GM12878 (cell line): ENCODE measurements around the gene COL4A4. TPM values are rescaled to one million over a fixed set of nuclear protein-coding genes. Genes with fewer than 3 reads are reported as not detected.

Experiments
- ATAC-seq: fragments of 200-7000 bp; cut with Tn5 transposase; 3 replicates; pipeline ENCODE4 v1.9.1; 2020; ENCODE audit warnings: mild to moderate bottlenecking, moderate library complexity
- BruUV-seq: library from RNA; stranded (reverse); fragments of 400-500 nt; replicated peaks from 2 replicates; lab custom pipeline; 2021; lab: Mats Ljungman, UMichigan
- CTCF ChIA-PET: fragments of 300-600 bp; sonication (Branson Sonifier 250); formaldehyde crosslinking; extraction: SDS; loops from one replicate; lab custom pipeline; 2021; ENCODE audit warnings: inconsistent platforms; lab: Yijun Ruan, JAX
- POLR2A ChIA-PET: fragments of 350-600 bp; formaldehyde crosslinking; extraction: SDS; loops from one replicate; lab custom pipeline; 2021; ENCODE audit warnings: inconsistent platforms; lab: Charles Lee
- RAD21 ChIA-PET: fragments of 300-600 bp; sonication (Branson Sonifier 250); formaldehyde crosslinking; loops from one replicate; lab custom pipeline; 2023; ENCODE audit warnings: antibody characterized with exemption; ENCODE audit not compliant: unreplicated experiment; lab: Charles Lee
- SMC1A ChIA-PET: fragments of 300-600 bp; sonication (Branson Sonifier 250); formaldehyde crosslinking; loops from one replicate; lab custom pipeline; 2023; ENCODE audit not compliant: unreplicated experiment, uncharacterized antibody; lab: Charles Lee
- DNase-seq: peaks from one replicate; pipeline ENCODE4 v3.0.0-alpha.2; 2011; ENCODE audit warnings: low read depth, low spot score
- FAIRE-seq: peaks from 3 replicates; lab custom pipeline; 2011; peaks lifted over from hg19 to GRCh38; lab: Jason Lieb, UNC
- H2AFZ ChIP-seq: 2 replicates; pipeline ENCODE4 v1.6.0; 2011; ENCODE audit warnings: low read depth, low read length, control low read depth; ENCODE audit not compliant: control insufficient read depth
- H3K27ac ChIP-seq: 2 replicates; pipeline ENCODE4 v1.5.1; 2011; ENCODE audit warnings: control low read depth; ENCODE audit not compliant: control insufficient read depth, insufficient read depth
- H3K27me3 ChIP-seq, 2 experiments: replicated peaks in 1 of 2; 2 replicates each; pipeline versions ENCODE4 v1.6.0 to v1.6.1; 2011; ENCODE audit warnings: low read length in 1 of 2; ENCODE audit not compliant: control insufficient read depth in 2 of 2, insufficient read depth in 2 of 2
- H3K36me3 ChIP-seq, 2 experiments: 2 replicates each; pipeline ENCODE4 v1.5.1; 2011; ENCODE audit warnings: low read length in 1 of 2; ENCODE audit not compliant: control insufficient read depth in 2 of 2, insufficient read depth in 2 of 2
- H3K4me1 ChIP-seq: 2 replicates; pipeline ENCODE4 v1.6.1; 2011; ENCODE audit warnings: mild to moderate bottlenecking, low read length, moderate library complexity, mixed read lengths; ENCODE audit not compliant: control insufficient read depth, insufficient read depth
- H3K4me2 ChIP-seq: 2 replicates; pipeline ENCODE4 v1.6.0; 2011; ENCODE audit warnings: control low read depth; ENCODE audit not compliant: control insufficient read depth, insufficient read depth
- H3K4me3 ChIP-seq: fragments of 200-600 bp; sonication (generic); 2 replicates; pipeline ENCODE4 v1.5.1; 2016
- H3K79me2 ChIP-seq: 2 replicates; pipeline ENCODE4 v1.6.0; 2011; ENCODE audit warnings: low read length; ENCODE audit not compliant: control insufficient read depth, insufficient read depth
- H3K9ac ChIP-seq: 2 replicates; pipeline ENCODE4 v1.8.0; 2011; ENCODE audit warnings: low read length, control low read depth, mixed read lengths; ENCODE audit not compliant: control insufficient read depth, insufficient read depth
- H3K9me3 ChIP-seq: replicated peaks from 3 replicates; pipeline ENCODE4 v1.5.1; 2011; ENCODE audit warnings: mild to moderate bottlenecking, low read length; ENCODE audit not compliant: control insufficient read depth, insufficient read depth
- H4K20me1 ChIP-seq: 2 replicates; pipeline ENCODE4 v1.6.0; 2011; ENCODE audit not compliant: control insufficient read depth, insufficient read depth
- BRCA1 ChIP-seq: IDR thresholded peaks from 2 replicates; pipeline ENCODE4 v1.6.1; 2011; ENCODE audit warnings: low read depth, low read length, improper control_type of control experiment
- E2F4 ChIP-seq: IDR thresholded peaks from 2 replicates; pipeline ENCODE4 v1.6.1; 2012; ENCODE audit warnings: low read depth, low read length, improper control_type of control experiment
- E4F1 ChIP-seq: fragments of 450-650 bp; IDR thresholded peaks from 2 replicates; pipeline ENCODE4 v1.6.1; 2018; ENCODE audit warnings: borderline replicate concordance, mild to moderate bottlenecking; ENCODE audit not compliant: partially characterized antibody
- EGR1 ChIP-seq, 2 experiments: IDR thresholded peaks; 1 replicate in 1 of 2; 2 replicates in 1 of 2; pipeline ENCODE4 v1.6.1; 2011 to 2012; ENCODE audit warnings: low read depth in 2 of 2, low read length in 2 of 2, borderline replicate concordance in 1 of 2, mild to moderate bottlenecking in 1 of 2, moderate library complexity in 1 of 2
- IRF5 ChIP-seq: fragments of 450-650 bp; IDR thresholded peaks from 2 replicates; pipeline ENCODE4 v1.6.1; 2017; ENCODE audit warnings: borderline replicate concordance
- MXI1 ChIP-seq: fragments of 150-350 bp; IDR thresholded peaks from 2 replicates; pipeline ENCODE4 v1.6.1; 2011; ENCODE audit warnings: low read depth, mild to moderate bottlenecking, inconsistent platforms, low read length, improper control_type of control experiment
- NFIC ChIP-seq: IDR thresholded peaks from 2 replicates; pipeline ENCODE4 v1.6.1; 2012; ENCODE audit warnings: low read depth, mild to moderate bottlenecking, inconsistent platforms, low read length, moderate library complexity
- NR2C1 ChIP-seq: fragments of 450-650 bp; IDR thresholded peaks from 2 replicates; pipeline ENCODE4 v1.6.1; 2017; ENCODE audit warnings: antibody characterized with exemption, mild to moderate bottlenecking, moderate library complexity
- NRF1 ChIP-seq: conservative IDR thresholded peaks from 2 replicates; pipeline ENCODE4 v1.6.1; 2011; ENCODE audit warnings: mild to moderate bottlenecking, low read depth, low read length, improper control_type of control experiment
- SREBF2 ChIP-seq: IDR thresholded peaks from 2 replicates; pipeline ENCODE4 v1.6.1; 2012; ENCODE audit warnings: mild to moderate bottlenecking, low read length
- TARDBP ChIP-seq: IDR thresholded peaks from 2 replicates; pipeline ENCODE4 v1.6.1; 2016; ENCODE audit warnings: borderline replicate concordance
- USF2 ChIP-seq: IDR thresholded peaks from 2 replicates; pipeline ENCODE4 v1.6.1; 2011; ENCODE audit warnings: low read depth, low read length, improper control_type of control experiment, borderline replicate concordance
- ZNF687 ChIP-seq: fragments of 450-650 bp; IDR thresholded peaks from 2 replicates; pipeline ENCODE4 v1.6.1; 2017; ENCODE audit warnings: mild to moderate bottlenecking, moderate library complexity
- WGBS: methylation state at CpG from one replicate; pipeline ENCODE4 v1.1.6; 2016; ENCODE audit warnings: low lambda C conversion rate; ENCODE audit not compliant: insufficient replicate concordance, insufficient coverage; ENCODE audit errors: missing lambda C conversion rate; 5-methylcytosine and 5-hydroxymethylcytosine counted together
- in situ Hi-C: fragments of 300-500 bp; cut with MboI; formaldehyde crosslinking; loops from 9 replicates; pipeline ENCODE4 v1.14.3; 2018; ENCODE audit warnings: mixed read lengths
- intact Hi-C: fragments of 100-400 bp; cut with micrococcal nuclease; formaldehyde crosslinking; loops from one replicate; pipeline ENCODE4 v1.14.2; 2022; ENCODE audit not compliant: unreplicated experiment
- polyA plus RNA-seq, 11 experiments: library from polyadenylated mRNA; depleted of rRNA in 4 of 11; unstranded in 6 of 11; stranded (reverse) in 5 of 11; fragments of >200 nt; fragmentation: Nextera tagmentation in 4 of 11; fragmentation: Illumina TruSeq in 1 of 11; extraction: Ambion mirVana in 4 of 11; extraction: Trizol in 1 of 11; gene quantifications; 1 replicate in 1 of 11; 2 replicates in 10 of 11; pipeline versions ENCODE4 v1.2.1 to v1.2.3, GENCODE V29; 2011 to 2016; ENCODE audit warnings: inconsistent platforms in 2 of 11, missing spikeins in 2 of 11, low read depth in 1 of 11
- total RNA-seq, 4 experiments: library from RNA; depleted of rRNA in 3 of 4; stranded (reverse); fragments of >200 nt in 3 of 4; fragmentation: Illumina TruSeq in 1 of 4; extraction: Trizol in 1 of 4; gene quantifications; 2 replicates each; pipeline versions ENCODE4 v1.2.1 to v1.2.3, GENCODE V29; 2013 to 2021

The COL4A4 gene
- total and polyA plus RNA-seq, 10 of the 15 experiments (the other 5 are each of a cell fraction or from before 2014, with no cell fraction given): 0.19 to 4.0 (median 2.1) TPM

GRCh38 chr2:227013330-227013729 is 150.7 kb downstream of the COL4A4 start:
- Histone ChIP-seq H3K4me1 (no peaks in the 10 kb centered on the region), H3K27me3 (no peaks in the 10 kb centered on the region), H2AFZ (no peak overlapping the region), H3K9ac (no peak overlapping the region), H3K4me2 (no peak overlapping the region), H3K79me2 (no peaks in the 10 kb centered on the region), H3K36me3 (no peaks in the 10 kb centered on the region), H3K4me3 (no peak overlapping the region), H3K9me3 (no peaks in the 10 kb centered on the region), H3K27ac (no peak overlapping the region), H4K20me1 (no peaks in the 10 kb centered on the region)
- ATAC-seq (no peak), FAIRE-seq (no peak), DNase-seq (no peak)
- ChIA-PET RAD21 (no interaction called here), POLR2A (no interaction called here), SMC1A (no interaction called here), CTCF (no interaction called here)
- BruUV-seq: no TSS peak
- in situ Hi-C loops: no loop called here
- WGBS: 87% methylated on average over 9 of the region's 9 CpGs
- intact Hi-C loops: no loop called here
- TF ChIP-seq NRF1: no peak
- no peak for TF ChIP-seq EGR1 (IDR thresholded peaks at IDR 0.05; ENCODE audit: borderline replicate concordance in 1 of 2, low read depth in 2 of 2, low read length in 2 of 2)
- no peak for TF ChIP-seq NR2C1
- TF ChIP-seq ZNF687: no peak
- TF ChIP-seq BRCA1: no peak
- TF ChIP-seq MXI1: no peak
- no peak for TF ChIP-seq E2F4
- no peak for TF ChIP-seq IRF5
- TF ChIP-seq USF2: no peak
- TF ChIP-seq SREBF2: no peak
- TF ChIP-seq TARDBP: no peak
- TF ChIP-seq E4F1: no peak
- no peak for TF ChIP-seq NFIC
